GM23338 (cell line): ENCODE measurements around the gene AATF. TPM values are rescaled to one million over a fixed set of nuclear protein-coding genes. Genes with fewer than 3 reads are reported as not detected.

Experiments
- ATAC-seq: fragments of 200-7000 bp; cut with Tn5 transposase; 3 replicates; pipeline ENCODE4 v1.9.1; 2020
- DNase-seq: peaks from one replicate; pipeline ENCODE4 v3.0.0-alpha.2; 2015; ENCODE audit warnings: low spot score
- H2AFZ ChIP-seq: fragments of 200-600 bp; sonication (generic); 2 replicates; pipeline ENCODE4 v1.8.0; 2016; ENCODE audit warnings: antibody characterized with exemption, mild to moderate bottlenecking, moderate library complexity
- H3F3A ChIP-seq: fragments of 200-600 bp; sonication (generic); replicated peaks from 2 replicates; pipeline ENCODE4 v1.8.0; 2017; ENCODE audit warnings: antibody characterized with exemption, mixed run types, low read depth
- H3K27ac ChIP-seq: fragments of 200-600 bp; sonication (generic); 2 replicates; pipeline ENCODE4 v1.6.1; 2016; ENCODE audit warnings: low read depth
- H3K27me3 ChIP-seq: fragments of 200-600 bp; sonication (generic); 2 replicates; pipeline ENCODE4 v1.8.0; 2016; ENCODE audit warnings: mild to moderate bottlenecking, mixed run types, moderate library complexity; ENCODE audit not compliant: insufficient read depth
- H3K36me3 ChIP-seq: fragments of 200-600 bp; sonication (generic); 2 replicates; pipeline ENCODE4 v1.8.0; 2016; ENCODE audit warnings: mild to moderate bottlenecking; ENCODE audit not compliant: insufficient read depth
- H3K4me1 ChIP-seq: fragments of 200-600 bp; sonication (generic); 2 replicates; pipeline ENCODE4 v1.8.0; 2016; ENCODE audit warnings: mild to moderate bottlenecking, moderate library complexity; ENCODE audit not compliant: insufficient read depth
- H3K4me2 ChIP-seq: fragments of 200-600 bp; sonication (generic); 2 replicates; pipeline ENCODE4 v1.7.1; 2017; ENCODE audit warnings: mixed run types
- H3K4me3 ChIP-seq: fragments of 200-600 bp; sonication (generic); 2 replicates; pipeline ENCODE4 v1.6.1; 2016; ENCODE audit warnings: mixed run types
- H3K79me2 ChIP-seq: fragments of 200-600 bp; sonication (generic); replicated peaks from 2 replicates; pipeline ENCODE4 v1.8.0; 2017; ENCODE audit warnings: mild to moderate bottlenecking; ENCODE audit not compliant: insufficient read depth
- H3K9me2 ChIP-seq: fragments of 200-600 bp; sonication (generic); 2 replicates; pipeline ENCODE4 v1.8.0; 2017; ENCODE audit not compliant: insufficient read depth
- H4K20me1 ChIP-seq: fragments of 200-600 bp; sonication (generic); replicated peaks from 2 replicates; pipeline ENCODE4 v1.8.0; 2017; ENCODE audit warnings: mild to moderate bottlenecking; ENCODE audit not compliant: insufficient read depth
- H3K27ac Mint-ChIP-seq: 2 replicates; pipeline ENCODE4 v1.8.0; 2020; ENCODE audit warnings: inconsistent platforms, mild to moderate bottlenecking, moderate library complexity, mixed read lengths
- H3K27me3 Mint-ChIP-seq: 3 replicates; pipeline ENCODE4 v1.8.0; 2022; ENCODE audit warnings: low read depth, mild to moderate bottlenecking, moderate library complexity, mixed read lengths, inconsistent platforms; ENCODE audit not compliant: insufficient read depth, poor library complexity
- H3K36me3 Mint-ChIP-seq: 3 replicates; pipeline ENCODE4 v1.8.0; 2021; ENCODE audit warnings: low read depth, mild to moderate bottlenecking, inconsistent platforms, moderate library complexity, mixed read lengths
- H3K4me1 Mint-ChIP-seq: 3 replicates; pipeline ENCODE4 v1.8.0; 2020; ENCODE audit warnings: mild to moderate bottlenecking, inconsistent platforms, mixed read lengths
- H3K4me3 Mint-ChIP-seq: 3 replicates; pipeline ENCODE4 v1.8.0; 2021; ENCODE audit warnings: moderate library complexity, mild to moderate bottlenecking, inconsistent platforms, mixed read lengths
- H3K9me3 Mint-ChIP-seq: 3 replicates; pipeline ENCODE4 v1.8.0; 2020; ENCODE audit warnings: moderate library complexity, mild to moderate bottlenecking, inconsistent platforms, mixed read lengths
- CREB1 ChIP-seq: fragments of 250-450 bp; sonication (Bioruptor Pico); IDR thresholded peaks from 2 replicates; pipeline ENCODE4 v1.5.0; 2020; ENCODE audit warnings: low read depth, mild to moderate bottlenecking, moderate library complexity
- ETS1 ChIP-seq: IDR thresholded peaks from 2 replicates; pipeline ENCODE4 v1.6.1; 2016; ENCODE audit warnings: antibody characterized with exemption
- EZH2 ChIP-seq: fragments of 200-600 bp; sonication (generic); IDR thresholded peaks from one replicate; pipeline ENCODE4 v1.8.0; 2017; ENCODE audit warnings: antibody characterized with exemption, mild to moderate bottlenecking, low read depth; ENCODE audit not compliant: unreplicated experiment
- EZH2phosphoT487 ChIP-seq: fragments of 200-600 bp; sonication (generic); IDR thresholded peaks from one replicate; pipeline ENCODE4 v1.8.1; 2018; ENCODE audit warnings: antibody characterized with exemption; ENCODE audit not compliant: unreplicated experiment
- JUNB ChIP-seq: IDR thresholded peaks from one replicate; pipeline ENCODE4 v1.6.1; 2016; ENCODE audit warnings: antibody characterized with exemption; ENCODE audit not compliant: unreplicated experiment
- NANOG ChIP-seq: IDR thresholded peaks from 2 replicates; pipeline ENCODE4 v1.6.1; 2016; ENCODE audit warnings: antibody characterized with exemption, borderline replicate concordance
- POLR2AphosphoS5 ChIP-seq: IDR thresholded peaks from 2 replicates; pipeline ENCODE4 v1.6.1; 2016; ENCODE audit warnings: antibody characterized with exemption, low read depth
- STAT1 ChIP-seq: IDR thresholded peaks from one replicate; pipeline ENCODE4 v1.6.1; 2016; ENCODE audit warnings: antibody characterized with exemption; ENCODE audit not compliant: unreplicated experiment
- ZNF114 ChIP-seq: fragments of 250-450 bp; sonication (Bioruptor Pico); IDR thresholded peaks from 2 replicates; pipeline ENCODE4 v1.5.0; 2020; ENCODE audit warnings: mild to moderate bottlenecking, moderate library complexity
- ZNF331 ChIP-seq: fragments of 250-450 bp; sonication (Bioruptor Pico); IDR thresholded peaks from 2 replicates; pipeline ENCODE4 v1.5.0; 2020; ENCODE audit warnings: low read depth, mild to moderate bottlenecking, moderate library complexity
- ZNF462 ChIP-seq: fragments of 250-450 bp; sonication (Bioruptor Pico); IDR thresholded peaks from 2 replicates; pipeline ENCODE4 v1.5.0; 2020; ENCODE audit warnings: mild to moderate bottlenecking, moderate library complexity
- polyA plus RNA-seq: library from polyadenylated mRNA; unstranded; fragments of >200 nt; fragmentation: Nextera tagmentation; extraction: Ambion mirVana; gene quantifications from 2 replicates; pipeline ENCODE4 v1.2.1, GENCODE V29; 2016
- total RNA-seq: library from RNA; depleted of rRNA; stranded (reverse); fragments of >200 nt; shearing (Covaris generic); gene quantifications from 2 replicates; pipeline ENCODE4 v1.2.3, GENCODE V29; 2014
- TF ChIP-seq, protein P1 (sequence below): IDR thresholded peaks from one replicate; pipeline ENCODE4 v1.6.1; 2018; ENCODE audit warnings: antibody characterized with exemption; ENCODE audit not compliant: unreplicated experiment
- TF ChIP-seq, protein P2 (sequence below), 2 experiments: fragments of 200-600 bp in 1 of 2; sonication (generic) in 1 of 2; conservative IDR thresholded peaks; 2 replicates each; pipeline versions ENCODE4 v1.5.1 to v1.6.1; 2016 to 2017; ENCODE audit warnings: antibody characterized with exemption in 2 of 2, low read depth in 2 of 2, mild to moderate bottlenecking in 2 of 2, moderate library complexity in 1 of 2

AATF gene
- total and polyA plus RNA-seq, 2 experiments from 2014 or later: 40.2 to 71.2 TPM

GRCh38 chr17:37069087-37069486 lies 120.3 kb downstream of the AATF start:
- Histone ChIP-seq H3K4me2 (no peak overlapping the region), H3F3A (peaks cover 8% of the 10 kb centered on the region), H3K4me3 (no peak overlapping the region), H3K4me1 (peaks cover 46% of the 10 kb centered on the region), H3K27ac (no peak overlapping the region), H3K9me2 (no peaks in the 10 kb centered on the region), H3K36me3 (no peaks in the 10 kb centered on the region), H3K27me3 (no peaks in the 10 kb centered on the region; the same call in 1 of the 2 replicates), H2AFZ (no peak overlapping the region), H3K79me2 (no peaks in the 10 kb centered on the region), H4K20me1 (no peaks in the 10 kb centered on the region)
- Mint-ChIP-seq H3K9me3 (peaks cover 14% of the 10 kb centered on the region; the same call in 2 of the 3 replicates), H3K36me3 (peaks cover 16% of the 10 kb centered on the region; the same call in 2 of the 3 replicates), H3K27ac (no peak overlapping the region), H3K4me1 (peaks cover 47% of the 10 kb centered on the region), H3K27me3 (peaks cover 8% of the 10 kb centered on the region), H3K4me3 (no peak overlapping the region)
- TF ChIP-seq, protein P1, sequence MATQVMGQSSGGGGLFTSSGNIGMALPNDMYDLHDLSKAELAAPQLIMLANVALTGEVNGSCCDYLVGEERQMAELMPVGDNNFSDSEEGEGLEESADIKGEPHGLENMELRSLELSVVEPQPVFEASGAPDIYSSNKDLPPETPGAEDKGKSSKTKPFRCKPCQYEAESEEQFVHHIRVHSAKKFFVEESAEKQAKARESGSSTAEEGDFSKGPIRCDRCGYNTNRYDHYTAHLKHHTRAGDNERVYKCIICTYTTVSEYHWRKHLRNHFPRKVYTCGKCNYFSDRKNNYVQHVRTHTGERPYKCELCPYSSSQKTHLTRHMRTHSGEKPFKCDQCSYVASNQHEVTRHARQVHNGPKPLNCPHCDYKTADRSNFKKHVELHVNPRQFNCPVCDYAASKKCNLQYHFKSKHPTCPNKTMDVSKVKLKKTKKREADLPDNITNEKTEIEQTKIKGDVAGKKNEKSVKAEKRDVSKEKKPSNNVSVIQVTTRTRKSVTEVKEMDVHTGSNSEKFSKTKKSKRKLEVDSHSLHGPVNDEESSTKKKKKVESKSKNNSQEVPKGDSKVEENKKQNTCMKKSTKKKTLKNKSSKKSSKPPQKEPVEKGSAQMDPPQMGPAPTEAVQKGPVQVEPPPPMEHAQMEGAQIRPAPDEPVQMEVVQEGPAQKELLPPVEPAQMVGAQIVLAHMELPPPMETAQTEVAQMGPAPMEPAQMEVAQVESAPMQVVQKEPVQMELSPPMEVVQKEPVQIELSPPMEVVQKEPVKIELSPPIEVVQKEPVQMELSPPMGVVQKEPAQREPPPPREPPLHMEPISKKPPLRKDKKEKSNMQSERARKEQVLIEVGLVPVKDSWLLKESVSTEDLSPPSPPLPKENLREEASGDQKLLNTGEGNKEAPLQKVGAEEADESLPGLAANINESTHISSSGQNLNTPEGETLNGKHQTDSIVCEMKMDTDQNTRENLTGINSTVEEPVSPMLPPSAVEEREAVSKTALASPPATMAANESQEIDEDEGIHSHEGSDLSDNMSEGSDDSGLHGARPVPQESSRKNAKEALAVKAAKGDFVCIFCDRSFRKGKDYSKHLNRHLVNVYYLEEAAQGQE: no peak
- TF ChIP-seq POLR2AphosphoS5 (no peak), ZNF331 (CRISPR knock-in tag) (no peak), CREB1 (CRISPR knock-in tag) (no peak), JUNB (no peak), ETS1 (no peak), EZH2phosphoT487 (no peak), ZNF462 (no peak), EZH2 (no peak), ZNF114 (CRISPR knock-in tag) (no peak), NANOG (no peak), STAT1 (no peak)
- TF ChIP-seq, protein P2, sequence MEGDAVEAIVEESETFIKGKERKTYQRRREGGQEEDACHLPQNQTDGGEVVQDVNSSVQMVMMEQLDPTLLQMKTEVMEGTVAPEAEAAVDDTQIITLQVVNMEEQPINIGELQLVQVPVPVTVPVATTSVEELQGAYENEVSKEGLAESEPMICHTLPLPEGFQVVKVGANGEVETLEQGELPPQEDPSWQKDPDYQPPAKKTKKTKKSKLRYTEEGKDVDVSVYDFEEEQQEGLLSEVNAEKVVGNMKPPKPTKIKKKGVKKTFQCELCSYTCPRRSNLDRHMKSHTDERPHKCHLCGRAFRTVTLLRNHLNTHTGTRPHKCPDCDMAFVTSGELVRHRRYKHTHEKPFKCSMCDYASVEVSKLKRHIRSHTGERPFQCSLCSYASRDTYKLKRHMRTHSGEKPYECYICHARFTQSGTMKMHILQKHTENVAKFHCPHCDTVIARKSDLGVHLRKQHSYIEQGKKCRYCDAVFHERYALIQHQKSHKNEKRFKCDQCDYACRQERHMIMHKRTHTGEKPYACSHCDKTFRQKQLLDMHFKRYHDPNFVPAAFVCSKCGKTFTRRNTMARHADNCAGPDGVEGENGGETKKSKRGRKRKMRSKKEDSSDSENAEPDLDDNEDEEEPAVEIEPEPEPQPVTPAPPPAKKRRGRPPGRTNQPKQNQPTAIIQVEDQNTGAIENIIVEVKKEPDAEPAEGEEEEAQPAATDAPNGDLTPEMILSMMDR (conservative IDR thresholded peaks at IDR 0.05; ENCODE audit: low read depth in 2 of 2): no peak
- no peak for DNase-seq
- ATAC-seq: no peak
